Measurements from ENCODE around the gene GRIA4.

- TF ChIP-seq POLR2A (IDR thresholded peaks at IDR 0.05) (no peak), CTCF (IDR thresholded peaks at IDR 0.05) (no peak), EP300 (IDR thresholded peaks at IDR 0.05) (no peak)
These were observed 29.7 kb downstream of the GRIA4 start for GRCh38 chr11:105639527-105639926.
